ENCODE results near the gene CDH23.

DNA sequence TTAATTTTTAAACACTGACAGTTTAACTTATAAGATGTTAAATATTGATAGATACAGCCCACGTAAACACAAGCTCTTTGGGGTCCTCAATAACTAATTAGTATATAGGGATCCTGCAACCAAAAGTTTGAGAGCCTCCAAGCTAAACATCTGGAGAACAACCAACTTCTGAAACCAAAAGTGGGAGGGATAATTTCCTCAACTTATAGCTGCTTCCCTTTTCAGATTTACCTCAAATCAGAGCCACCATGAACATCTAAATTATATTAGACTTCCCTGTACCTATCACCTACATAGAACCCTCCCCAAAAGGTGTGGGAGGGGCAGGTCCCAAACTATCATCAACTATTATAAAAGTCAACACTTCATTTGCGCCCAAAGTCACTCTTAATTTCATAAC is 445.7 kb downstream of the CDH23 start:
- no peak for TF ChIP-seq CTCF (conservative IDR thresholded peaks at IDR 0.05)
- no peak for TF ChIP-seq EZH2 (IDR thresholded peaks at IDR 0.05; ENCODE audit: low read depth)
